GM12873 (cell line): ENCODE data around the gene RFX4.

Experiments used
- TF ChIP-seq, protein P1 (sequence below): IDR thresholded peaks from 2 replicates; pipeline ENCODE4 v1.5.1; 2012; ENCODE audit warnings: low read depth, mild to moderate bottlenecking, moderate library complexity, low read length, control low read depth; ENCODE audit not compliant: insufficient read depth; ENCODE audit errors: missing control alignments

RFX4 gene

DNA sequence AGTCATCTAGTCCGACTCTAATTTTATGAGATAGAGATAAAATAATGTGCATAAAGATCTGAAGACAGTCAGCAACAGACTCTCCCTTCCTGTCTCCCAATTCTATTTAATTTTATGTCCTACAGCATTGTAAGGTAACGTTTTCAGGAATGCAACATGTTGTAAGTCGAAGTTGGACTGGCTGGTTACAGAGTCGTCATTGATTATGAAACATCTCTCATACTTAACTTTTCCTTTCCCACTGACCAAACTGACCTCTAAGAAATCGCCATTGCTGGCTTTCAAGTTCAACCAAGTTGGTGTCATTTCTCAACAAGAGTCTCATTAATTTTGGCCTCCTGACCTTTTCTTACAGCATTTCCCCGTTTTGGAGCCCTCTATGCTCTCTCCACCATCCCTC, 186.7 kb downstream of the RFX4 start:
- TF ChIP-seq, protein P1, sequence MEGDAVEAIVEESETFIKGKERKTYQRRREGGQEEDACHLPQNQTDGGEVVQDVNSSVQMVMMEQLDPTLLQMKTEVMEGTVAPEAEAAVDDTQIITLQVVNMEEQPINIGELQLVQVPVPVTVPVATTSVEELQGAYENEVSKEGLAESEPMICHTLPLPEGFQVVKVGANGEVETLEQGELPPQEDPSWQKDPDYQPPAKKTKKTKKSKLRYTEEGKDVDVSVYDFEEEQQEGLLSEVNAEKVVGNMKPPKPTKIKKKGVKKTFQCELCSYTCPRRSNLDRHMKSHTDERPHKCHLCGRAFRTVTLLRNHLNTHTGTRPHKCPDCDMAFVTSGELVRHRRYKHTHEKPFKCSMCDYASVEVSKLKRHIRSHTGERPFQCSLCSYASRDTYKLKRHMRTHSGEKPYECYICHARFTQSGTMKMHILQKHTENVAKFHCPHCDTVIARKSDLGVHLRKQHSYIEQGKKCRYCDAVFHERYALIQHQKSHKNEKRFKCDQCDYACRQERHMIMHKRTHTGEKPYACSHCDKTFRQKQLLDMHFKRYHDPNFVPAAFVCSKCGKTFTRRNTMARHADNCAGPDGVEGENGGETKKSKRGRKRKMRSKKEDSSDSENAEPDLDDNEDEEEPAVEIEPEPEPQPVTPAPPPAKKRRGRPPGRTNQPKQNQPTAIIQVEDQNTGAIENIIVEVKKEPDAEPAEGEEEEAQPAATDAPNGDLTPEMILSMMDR: no peak

DNA sequence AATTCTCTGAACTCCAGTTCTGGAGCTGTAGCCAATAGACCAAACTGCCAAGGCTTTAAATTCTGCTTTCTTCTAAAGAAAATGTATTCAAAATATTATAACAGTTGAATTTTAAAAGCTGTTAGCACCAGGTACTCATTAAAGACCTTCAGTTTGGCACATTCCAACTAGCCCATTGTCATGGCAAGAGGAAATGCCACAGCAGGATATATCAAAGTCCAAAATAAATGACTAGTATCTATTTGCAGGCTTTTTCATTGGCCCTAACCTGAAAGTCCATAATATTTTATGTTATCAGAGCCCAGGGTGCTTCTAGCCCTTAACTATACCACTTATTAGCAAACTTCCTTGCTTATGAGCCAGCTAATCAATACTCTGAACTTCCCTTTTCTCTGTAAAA, 188.6 kb downstream of the RFX4 start:
- TF ChIP-seq, protein P1: no peak

DNA sequence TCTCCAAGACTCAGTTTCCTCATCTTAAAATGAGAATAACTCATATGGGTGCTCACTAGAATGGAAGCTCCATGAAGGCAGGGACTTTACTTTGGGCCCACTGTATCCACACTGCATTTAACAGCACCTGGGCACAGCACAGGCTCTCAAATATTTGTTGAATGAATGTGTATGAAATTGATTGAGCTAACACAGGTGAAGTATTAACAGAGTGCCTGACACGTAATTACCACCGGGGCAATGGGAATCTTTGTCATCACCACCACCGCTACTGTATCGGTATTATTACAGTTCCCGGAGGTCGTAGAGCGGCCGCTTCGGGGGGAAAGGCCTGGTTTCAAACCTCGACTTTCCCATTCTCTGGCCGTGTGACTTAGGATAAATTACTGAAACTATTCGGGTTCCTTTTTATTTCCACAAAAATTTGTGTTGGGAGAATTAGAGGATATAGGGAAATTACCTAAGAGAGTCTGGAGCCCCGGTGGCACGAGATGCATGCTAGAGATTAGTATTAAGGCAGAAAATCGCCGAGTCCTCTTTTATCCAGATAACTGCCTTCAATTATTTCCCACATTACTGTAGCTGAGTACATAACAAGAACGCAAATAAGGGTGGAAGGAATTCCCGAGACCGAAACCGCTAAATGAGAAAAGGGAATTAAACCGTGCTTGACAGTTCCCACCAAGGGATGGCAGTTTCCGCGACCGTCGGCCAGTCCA, 190.6 kb downstream of the RFX4 start:
- TF ChIP-seq, protein P1: no peak

DNA sequence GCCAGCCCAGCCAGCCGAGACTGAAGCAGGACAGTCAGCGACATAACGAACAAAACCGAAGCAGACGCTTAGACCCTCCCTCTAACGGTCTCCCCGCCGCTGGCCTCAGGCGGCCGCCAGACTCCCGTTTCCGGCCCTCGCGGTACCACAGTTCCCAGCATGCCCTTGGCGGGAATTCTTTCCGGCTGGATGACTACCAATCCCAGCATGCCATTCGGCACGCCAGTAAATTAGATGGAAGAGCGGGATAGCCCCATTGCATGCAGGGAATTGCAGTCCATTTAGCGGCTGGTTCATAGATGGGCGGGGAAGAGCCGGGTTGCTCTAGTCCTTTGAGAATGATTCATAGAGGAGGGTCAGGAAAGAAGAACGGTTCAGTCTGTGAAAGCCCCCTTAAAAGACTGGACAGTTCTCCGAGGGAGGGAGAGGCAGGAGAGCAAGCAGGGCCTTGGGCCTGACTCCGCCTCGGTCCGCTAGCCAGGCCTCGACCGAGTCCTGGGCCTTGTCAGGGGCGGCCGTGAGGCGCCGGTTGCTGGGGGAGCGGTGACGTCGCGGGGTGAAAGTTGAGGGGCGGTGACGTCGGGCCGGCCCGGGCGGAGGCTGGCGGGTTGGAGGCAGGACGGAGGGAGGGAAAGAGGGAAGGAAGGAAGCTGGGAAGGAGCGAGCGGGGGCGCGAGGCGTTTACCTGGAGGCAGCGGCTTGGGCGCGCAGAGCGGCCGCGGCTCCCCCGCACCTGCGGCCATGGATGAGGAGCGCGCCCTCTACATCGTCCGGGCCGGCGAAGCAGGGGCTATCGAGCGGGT, 191.4 kb downstream of the RFX4 start, which contains the start of gene RIC8B:
RIC8B (plus strand) TSS at position 678 of the 803 bp plus-strand sequence; CDS start at position 742, 64 bp downstream.
- TF ChIP-seq, protein P1: no peak

DNA sequence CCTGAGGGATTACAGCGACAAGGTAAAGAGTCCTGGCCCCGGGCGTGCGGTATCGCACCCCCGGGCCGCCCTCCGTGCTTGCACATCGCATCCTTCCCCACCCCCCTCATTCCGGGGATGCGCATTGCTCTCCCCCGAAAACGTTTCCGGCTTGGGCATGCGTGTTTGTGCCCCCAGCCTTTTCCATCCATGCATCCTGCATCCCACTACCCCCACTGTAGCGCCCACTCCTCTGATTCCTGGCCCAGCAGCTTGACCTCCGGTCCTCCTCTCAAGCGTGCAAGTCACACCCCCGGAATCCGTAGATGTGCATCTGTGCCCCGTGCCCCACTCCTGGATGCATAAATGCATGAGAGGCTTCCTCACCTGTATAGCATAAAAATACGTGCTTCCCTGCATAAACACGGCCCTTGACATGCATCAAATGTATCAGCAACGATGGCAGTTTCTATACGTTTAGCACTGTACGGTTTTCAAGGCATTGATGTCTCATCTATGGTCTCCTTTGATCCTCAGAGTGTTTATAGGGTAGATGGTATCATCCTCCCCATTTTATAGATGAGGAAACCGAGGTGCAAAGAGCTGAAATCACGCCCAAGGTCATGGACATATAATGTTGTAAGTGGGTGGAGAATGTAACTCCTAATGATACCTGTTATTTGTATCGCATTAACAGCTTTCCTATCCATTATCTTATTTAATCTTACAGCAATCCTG, 192.2 kb downstream of the RFX4 start:
- TF ChIP-seq, protein P1: no peak

DNA sequence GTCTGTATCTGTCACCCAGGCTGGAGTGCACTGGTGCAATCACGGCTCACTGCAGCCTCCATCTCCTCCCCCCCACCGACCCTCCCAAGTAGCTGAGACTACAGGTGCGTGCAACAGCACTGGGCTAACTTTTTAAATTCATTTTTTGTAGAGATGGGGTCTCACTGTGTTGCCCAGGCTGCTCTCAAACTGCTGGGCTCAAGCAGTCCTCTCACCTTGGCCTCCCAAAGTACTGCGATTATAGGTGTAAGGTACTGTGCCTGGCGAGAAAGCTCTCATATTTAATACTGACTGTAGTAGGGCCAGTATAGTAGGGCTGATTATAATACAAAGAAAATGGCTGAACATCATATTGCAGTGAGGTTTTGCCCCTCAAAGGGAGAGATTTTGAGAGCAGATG, 194.1 kb downstream of the RFX4 start:
- TF ChIP-seq, protein P1: no peak
